Natural killer cell (primary cell): ENCODE measurements around the gene PRDM10. TPM values are rescaled to one million over a fixed set of nuclear protein-coding genes. Genes with fewer than 3 reads are reported as not detected.

ENCODE experiments used
- ATAC-seq, 3 donors: fragments of 150-1000 bp in 2 of 3; fragments of 200-7000 bp in 1 of 3; cut with Tn5 transposase; 1 replicate in 1 of 3; 2 replicates in 2 of 3; pipeline ENCODE4 v1.10.0; 2021; ENCODE audit warnings: mild to moderate bottlenecking in 2 of 3, moderate library complexity in 2 of 3
- DNase-seq, 2 donors: peaks; one replicate each; pipeline versions ENCODE4 v3.0.0 to v3.0.0-alpha.2; 2013 to 2021; ENCODE audit warnings: mixed read lengths in 1 of 2
- H3K27ac ChIP-seq: one replicate; pipeline ENCODE4 v1.5.1; 2013; ENCODE audit warnings: mild to moderate bottlenecking, low read length
- H3K27me3 ChIP-seq: one replicate; pipeline ENCODE4 v1.6.1; 2013; ENCODE audit warnings: low read length; ENCODE audit not compliant: control insufficient read depth, insufficient read depth
- H3K36me3 ChIP-seq: one replicate; pipeline ENCODE4 v1.6.1; 2013; ENCODE audit warnings: low read length; ENCODE audit not compliant: control insufficient read depth, insufficient read depth
- H3K4me1 ChIP-seq: one replicate; pipeline ENCODE4 v1.6.1; 2013; ENCODE audit warnings: low read length; ENCODE audit not compliant: control insufficient read depth, insufficient read depth
- H3K4me3 ChIP-seq: one replicate; pipeline ENCODE4 v1.5.1; 2013; ENCODE audit warnings: low read length
- H3K9me3 ChIP-seq: one replicate; pipeline ENCODE4 v1.6.1; 2013; ENCODE audit warnings: low read length; ENCODE audit not compliant: control insufficient read depth, insufficient read depth
- H3K27ac Mint-ChIP-seq, 2 donors: one replicate each; pipeline ENCODE4 v1.8.0; 2022; ENCODE audit warnings: mild to moderate bottlenecking in 2 of 2, mixed read lengths in 2 of 2, moderate library complexity in 1 of 2
- H3K27me3 Mint-ChIP-seq, 2 donors: one replicate each; pipeline ENCODE4 v1.8.0; 2022; ENCODE audit warnings: low read depth in 2 of 2, mixed read lengths in 2 of 2
- H3K36me3 Mint-ChIP-seq: one replicate; pipeline ENCODE4 v1.8.0; 2022; ENCODE audit warnings: mixed read lengths
- H3K4me1 Mint-ChIP-seq, 2 donors: one replicate each; pipeline ENCODE4 v1.8.0; 2022; ENCODE audit warnings: mixed read lengths in 2 of 2
- H3K4me3 Mint-ChIP-seq: one replicate; pipeline ENCODE4 v1.8.0; 2022; ENCODE audit warnings: mild to moderate bottlenecking, moderate library complexity, mixed read lengths
- H3K9me3 Mint-ChIP-seq, 2 donors: one replicate each; pipeline ENCODE4 v1.8.0; 2022; ENCODE audit warnings: mixed read lengths in 2 of 2
- WGBS: methylation state at CpG from one replicate; pipeline ENCODE4 v1.1.7; 2013; ENCODE audit warnings: missing lambda C conversion rate; ENCODE audit not compliant: insufficient coverage; 5-methylcytosine and 5-hydroxymethylcytosine counted together
- intact Hi-C: fragments of 100-400 bp; cut with micrococcal nuclease; formaldehyde crosslinking; loops from one replicate; pipeline ENCODE4 v1.14.2; 2022
- total RNA-seq, 4 donors: library from RNA; stranded (reverse); fragments of 120-200 nt in 1 of 4; gene quantifications; one replicate each; pipeline versions ENCODE4 v1.2.3 to v1.2.4, GENCODE V29; 2013 to 2022
- TF ChIP-seq, protein P1 (sequence below): fragments of 200-600 bp; IDR thresholded peaks from one replicate; pipeline ENCODE4 v1.8.0; 2022; ENCODE audit warnings: antibody characterized with exemption

Gene PRDM10
- total RNA-seq, 3 donors from 2014 or later (not counting 1 experiment from before 2014, with no cell fraction given) = 10.3 to 13.1 (median 12.5) TPM

DNA sequence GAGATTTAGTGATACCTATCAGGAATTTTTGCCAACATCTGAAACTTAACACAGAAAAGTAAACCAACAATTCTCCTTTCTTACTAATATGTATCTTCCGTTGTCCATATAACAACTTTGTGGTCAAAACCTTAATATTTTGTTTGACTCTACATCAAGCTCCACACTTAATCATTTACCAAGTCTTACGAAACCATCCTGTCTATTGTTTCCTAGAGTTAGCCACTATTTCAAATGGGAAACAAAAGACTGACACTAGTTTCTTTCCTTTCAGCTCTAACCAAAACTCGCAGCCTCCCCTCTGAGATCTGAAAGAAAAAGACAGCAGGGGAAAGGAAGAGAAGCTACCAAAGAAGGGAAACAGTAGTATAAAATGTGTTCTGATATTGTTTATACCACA is 26.5 kb upstream of the PRDM10 start:
- Histone ChIP-seq H3K4me1 (no peaks in the 10 kb centered on the region), H3K4me3 (no peak overlapping the region), H3K9me3 (no peaks in the 10 kb centered on the region), H3K27ac (no peak overlapping the region), H3K27me3 (no peaks in the 10 kb centered on the region), H3K36me3 (no peaks in the 10 kb centered on the region)
- no peak overlapping the region for H3K27ac Mint-ChIP-seq
- intact Hi-C loops = no loop called here
- H3K4me1 Mint-ChIP-seq = no peaks in the 10 kb centered on the region
- no peak for ATAC-seq
- no peaks in the 10 kb centered on the region for H3K36me3 Mint-ChIP-seq
- no peak for DNase-seq
- H3K27me3 Mint-ChIP-seq = peaks cover 0 to 4% of the 10 kb centered on the region in 2 donors
- TF ChIP-seq, protein P1, sequence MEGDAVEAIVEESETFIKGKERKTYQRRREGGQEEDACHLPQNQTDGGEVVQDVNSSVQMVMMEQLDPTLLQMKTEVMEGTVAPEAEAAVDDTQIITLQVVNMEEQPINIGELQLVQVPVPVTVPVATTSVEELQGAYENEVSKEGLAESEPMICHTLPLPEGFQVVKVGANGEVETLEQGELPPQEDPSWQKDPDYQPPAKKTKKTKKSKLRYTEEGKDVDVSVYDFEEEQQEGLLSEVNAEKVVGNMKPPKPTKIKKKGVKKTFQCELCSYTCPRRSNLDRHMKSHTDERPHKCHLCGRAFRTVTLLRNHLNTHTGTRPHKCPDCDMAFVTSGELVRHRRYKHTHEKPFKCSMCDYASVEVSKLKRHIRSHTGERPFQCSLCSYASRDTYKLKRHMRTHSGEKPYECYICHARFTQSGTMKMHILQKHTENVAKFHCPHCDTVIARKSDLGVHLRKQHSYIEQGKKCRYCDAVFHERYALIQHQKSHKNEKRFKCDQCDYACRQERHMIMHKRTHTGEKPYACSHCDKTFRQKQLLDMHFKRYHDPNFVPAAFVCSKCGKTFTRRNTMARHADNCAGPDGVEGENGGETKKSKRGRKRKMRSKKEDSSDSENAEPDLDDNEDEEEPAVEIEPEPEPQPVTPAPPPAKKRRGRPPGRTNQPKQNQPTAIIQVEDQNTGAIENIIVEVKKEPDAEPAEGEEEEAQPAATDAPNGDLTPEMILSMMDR = no peak
- 88% methylated on average over 2 of the region's 3 CpGs for WGBS
- no peaks in the 10 kb centered on the region for H3K9me3 Mint-ChIP-seq
- H3K4me3 Mint-ChIP-seq = no peak overlapping the region

GRCh38 chr11:130025371-130025770 is 22.7 kb upstream of the PRDM10 start:
- TF ChIP-seq, protein P1 = no peak
- intact Hi-C loops = no loop called here
- 94% methylated on average over 1 of the region's 1 CpG for WGBS
- no peak overlapping the region for H3K27ac Mint-ChIP-seq
- H3K27me3 ChIP-seq = no peaks in the 10 kb centered on the region
- H3K36me3 Mint-ChIP-seq = no peaks in the 10 kb centered on the region
- DNase-seq (no peak), ATAC-seq (no peak)
- no peaks in the 10 kb centered on the region for H3K4me1 ChIP-seq
- H3K4me3 ChIP-seq = no peak overlapping the region
- no peaks in the 10 kb centered on the region for H3K36me3 ChIP-seq
- H3K27me3 Mint-ChIP-seq = peaks cover 3 to 14% of the 10 kb centered on the region in 2 donors
- no peak overlapping the region for H3K4me3 Mint-ChIP-seq
- H3K4me1 Mint-ChIP-seq = no peaks in the 10 kb centered on the region
- H3K9me3 ChIP-seq = no peaks in the 10 kb centered on the region
- H3K27ac ChIP-seq = no peak overlapping the region
- H3K9me3 Mint-ChIP-seq = no peaks in the 10 kb centered on the region

GRCh38 chr11:130024361-130024760 is 21.7 kb upstream of the PRDM10 start:
- H3K36me3 Mint-ChIP-seq = no peaks in the 10 kb centered on the region
- Histone ChIP-seq H3K27me3 (no peaks in the 10 kb centered on the region), H3K4me3 (no peak overlapping the region), H3K9me3 (no peaks in the 10 kb centered on the region), H3K4me1 (no peaks in the 10 kb centered on the region), H3K27ac (no peak overlapping the region), H3K36me3 (no peaks in the 10 kb centered on the region)
- TF ChIP-seq, protein P1 = no peak
- WGBS = no CpG with 5 or more reads among the region's 1 CpG
- DNase-seq (no peak), ATAC-seq (no peak)
- no peak overlapping the region for H3K4me3 Mint-ChIP-seq
- no peak overlapping the region for H3K27ac Mint-ChIP-seq
- H3K4me1 Mint-ChIP-seq = no peaks in the 10 kb centered on the region
- no peaks in the 10 kb centered on the region for H3K9me3 Mint-ChIP-seq
- intact Hi-C loops = no loop called here
- peaks cover 3 to 14% of the 10 kb centered on the region in 2 donors for H3K27me3 Mint-ChIP-seq

DNA sequence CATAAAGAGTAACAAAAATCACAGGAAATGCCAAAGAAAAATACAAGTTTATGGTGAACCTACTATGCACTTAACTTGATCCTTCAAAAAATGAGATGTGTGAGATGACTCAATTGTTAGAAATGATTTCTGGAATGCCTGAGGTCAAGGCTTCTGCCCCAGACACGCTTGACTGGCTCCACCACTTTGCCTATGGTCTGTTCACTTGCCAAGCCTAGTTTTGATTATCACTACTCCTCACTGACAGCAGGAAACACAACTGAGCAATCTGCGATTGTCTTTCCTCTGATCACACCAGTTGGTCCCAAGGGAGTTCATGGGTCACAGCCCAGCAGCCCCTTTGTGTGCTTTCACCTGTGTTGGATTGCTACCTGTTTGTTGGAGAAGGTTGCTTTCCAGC is 20.6 kb upstream of the PRDM10 start:
- H3K27ac Mint-ChIP-seq = no peak overlapping the region
- Histone ChIP-seq H3K36me3 (no peaks in the 10 kb centered on the region), H3K9me3 (no peaks in the 10 kb centered on the region), H3K4me1 (no peaks in the 10 kb centered on the region), H3K27ac (no peak overlapping the region), H3K4me3 (no peak overlapping the region), H3K27me3 (no peaks in the 10 kb centered on the region)
- no peak for DNase-seq
- TF ChIP-seq, protein P1 = no peak
- no peaks in the 10 kb centered on the region for H3K36me3 Mint-ChIP-seq
- no peaks in the 10 kb centered on the region for H3K9me3 Mint-ChIP-seq
- ATAC-seq = no peak
- intact Hi-C loops = no loop called here
- no peak overlapping the region for H3K4me3 Mint-ChIP-seq
- WGBS = 70% methylated on average over 2 of the region's 2 CpGs
- peaks cover 3 to 14% of the 10 kb centered on the region in 2 donors for H3K27me3 Mint-ChIP-seq
- no peaks in the 10 kb centered on the region for H3K4me1 Mint-ChIP-seq
